Tibial nerve (tissue), 4 donors: ENCODE measurements around the gene SLC38A10. TPM values are rescaled to one million over a fixed set of nuclear protein-coding genes. Genes with fewer than 3 reads are reported as not detected.
A peak's percentile ranks its signal among the peaks of the same experiment; 100 is the strongest.

ENCODE experiments used
- DNase-seq, 2 donors: peaks; one replicate each; pipeline ENCODE4 v3.0.0-alpha.2; 2019; ENCODE audit warnings: low spot score in 2 of 2
- H3K27ac ChIP-seq, 4 donors: fragments of 200-600 bp; sonication (generic) in 3 of 4; one replicate each; pipeline ENCODE4 v1.5.1; 2017 to 2019; ENCODE audit warnings: mild to moderate bottlenecking in 1 of 4
- H3K27me3 ChIP-seq, 2 donors: fragments of 200-600 bp; sonication (generic) in 1 of 2; one replicate each; pipeline versions ENCODE4 v1.5.1 to v1.6.0; 2017 to 2019
- H3K36me3 ChIP-seq, 3 donors: fragments of 200-600 bp; sonication (generic); one replicate each; pipeline ENCODE4 v1.5.1; 2018 to 2019
- H3K4me1 ChIP-seq, 4 donors: fragments of 200-600 bp; sonication (generic) in 3 of 4; one replicate each; pipeline ENCODE4 v1.5.1; 2017 to 2019
- H3K4me3 ChIP-seq, 4 donors: fragments of 200-600 bp; sonication (generic) in 3 of 4; one replicate each; pipeline ENCODE4 v1.5.1; 2017 to 2019; ENCODE audit warnings: mild to moderate bottlenecking in 1 of 4, moderate library complexity in 1 of 4
- H3K9me3 ChIP-seq, 4 donors: fragments of 200-600 bp; sonication (generic) in 3 of 4; one replicate each; pipeline ENCODE4 v1.5.1; 2017 to 2019
- CTCF ChIP-seq, 5 experiments: fragments of 200-600 bp in 3 of 5; fragments of 450-650 bp in 2 of 5; sonication (generic) in 3 of 5; IDR thresholded peaks; one replicate each; pipeline ENCODE4 v1.5.1; 2016 to 2019; ENCODE audit warnings: antibody characterized with exemption in 5 of 5, mild to moderate bottlenecking in 3 of 5, moderate library complexity in 2 of 5
- EP300 ChIP-seq, 2 donors: sonication (generic); formaldehyde crosslinking; IDR thresholded peaks; one replicate each; pipeline ENCODE4 v1.6.1; 2017; ENCODE audit warnings: antibody characterized with exemption in 2 of 2, mild to moderate bottlenecking in 1 of 2
- POLR2A ChIP-seq, 2 donors: fragments of 450-650 bp; IDR thresholded peaks; one replicate each; pipeline ENCODE4 v1.6.1; 2017; ENCODE audit warnings: antibody characterized with exemption in 2 of 2, mild to moderate bottlenecking in 2 of 2, moderate library complexity in 2 of 2
- WGBS, 2 donors: methylation state at CpG; one replicate each; pipeline ENCODE4 v1.1.5; 2018; 5-methylcytosine and 5-hydroxymethylcytosine counted together
- total RNA-seq, 4 donors: library from RNA; depleted of rRNA; stranded (reverse); fragments of >200 nt; gene quantifications; one replicate each; pipeline ENCODE4 v1.1.0, GENCODE V29; 2016

Gene SLC38A10
- total RNA-seq, result 100 to 1,000 TPM in 2 of 4 donors, 10 to 100 TPM in 2; 80.0 to 149 (median 123) TPM

- DNase-seq, result peak; percentile 86 to 89
- TF ChIP-seq EP300 (IDR thresholded peaks at IDR 0.05) (peak; percentile 86 to 97), POLR2A (IDR thresholded peaks at IDR 0.05) (peak; percentile 92 to 96), CTCF (IDR thresholded peaks at IDR 0.05) (peak in 3 of 5 experiments; percentile 10 to 37 (median 25))
- Histone ChIP-seq H3K4me3 (peak within 1 kb of the TSS; percentile 78 to 100 (median 90)), H3K27me3 (no peaks in the 10 kb centered on the region), H3K36me3 (peaks cover 0 to 9% (median 0%) of the 10 kb centered on the region in 3 donors), H3K27ac (peak within 1 kb of the TSS; percentile 90 to 99 (median 96)), H3K9me3 (no peaks in the 10 kb centered on the region), H3K4me1 (peaks cover 0 to 43% (median 24%) of the 10 kb centered on the region in 4 donors)
- 0 to 1% methylated on average over 26 to 39 of the region's 59 CpGs for WGBS, 2 donors
Measured at GRCh38 chr17:81295031-81295675, at the start of gene SLC38A10. Gene SLC38A10, minus strand, starts transcription at chr17:81295307. Its CDS starts 386 bp downstream, at chr17:81294921.

GRCh38 chr17:81342269-81343070, 47.4 kb upstream of the SLC38A10 start:
- H3K27me3 ChIP-seq, result no peaks in the 10 kb centered on the region
- WGBS, 2 donors, result 8 to 9% methylated on average over 49 to 54 of the region's 55 CpGs
- H3K4me3 ChIP-seq, result peak overlapping the region; percentile 75 to 88 (median 83)
- H3K27ac ChIP-seq, result peak overlapping the region; percentile 94 to 99 (median 96)
- H3K36me3 ChIP-seq, result no peaks in the 10 kb centered on the region
- no peaks in the 10 kb centered on the region for H3K9me3 ChIP-seq
- no peak for DNase-seq
- H3K4me1 ChIP-seq, result peaks cover 0 to 60% (median 45%) of the 10 kb centered on the region in 4 donors
- TF ChIP-seq CTCF (IDR thresholded peaks at IDR 0.05) (no peak), POLR2A (IDR thresholded peaks at IDR 0.05) (no peak), EP300 (IDR thresholded peaks at IDR 0.05) (no peak)

- H3K27me3 ChIP-seq, result no peaks in the 10 kb centered on the region
- H3K27ac ChIP-seq, result peak overlapping the region; percentile 94 to 99 (median 96)
- TF ChIP-seq EP300 (IDR thresholded peaks at IDR 0.05) (no peak), CTCF (IDR thresholded peaks at IDR 0.05) (no peak), POLR2A (IDR thresholded peaks at IDR 0.05) (no peak)
- no peaks in the 10 kb centered on the region for H3K9me3 ChIP-seq
- H3K4me1 ChIP-seq, result peaks cover 0 to 60% (median 46%) of the 10 kb centered on the region in 4 donors
- no peak for DNase-seq
- no peaks in the 10 kb centered on the region for H3K36me3 ChIP-seq
- 11 to 13% methylated on average over 15 to 48 of the region's 83 CpGs for WGBS, 2 donors
- peak overlapping the region; percentile 37 to 88 (median 80) for H3K4me3 ChIP-seq
Measured at GRCh38 chr17:81341516-81342268, 46.6 kb upstream of the SLC38A10 start.

- H3K27me3 ChIP-seq, result no peaks in the 10 kb centered on the region
- no peak for TF ChIP-seq EP300 (IDR thresholded peaks at IDR 0.05)
- peak in 1 of 2 donors; percentile 22 for TF ChIP-seq POLR2A (IDR thresholded peaks at IDR 0.05)
- TF ChIP-seq CTCF (IDR thresholded peaks at IDR 0.05), result no peak
- no peak for DNase-seq
- peak overlapping the region; percentile 94 to 99 (median 96) for H3K27ac ChIP-seq
- H3K36me3 ChIP-seq, result no peaks in the 10 kb centered on the region
- WGBS, 2 donors, result 10 to 12% methylated on average over 47 to 53 of the region's 60 CpGs
- peaks cover 0 to 63% (median 45%) of the 10 kb centered on the region in 4 donors for H3K4me1 ChIP-seq
- no peaks in the 10 kb centered on the region for H3K9me3 ChIP-seq
- peak overlapping the region; percentile 37 to 88 (median 80) for H3K4me3 ChIP-seq
Measured at GRCh38 chr17:81340607-81341515, 45.8 kb upstream of the SLC38A10 start.
